Endometrial microvascular endothelial cells (primary cell): Measurements from ENCODE around the gene MMP7. TPM values are rescaled to one million over a fixed set of nuclear protein-coding genes. Genes with fewer than 3 reads are reported as not detected.

ENCODE experiments used
- in situ Hi-C: cut with HindIII; loops from 2 replicates; pipeline ENCODE4 v1.10.0; 2017; ENCODE audit warnings: low sequenced_read_pairs, low pct_unique_long_range_greater_than_20kb; ENCODE audit errors: inconsistent ontology term
- total RNA-seq: library from RNA; depleted of rRNA; stranded (reverse); fragments of >200 nt; gene quantifications from one replicate; pipeline ENCODE4 v1.2.3, GENCODE V29; 2015; ENCODE audit errors: inconsistent ontology term

MMP7 gene
- total RNA-seq, 1 donor from 2014 or later, result not detected

DNA sequence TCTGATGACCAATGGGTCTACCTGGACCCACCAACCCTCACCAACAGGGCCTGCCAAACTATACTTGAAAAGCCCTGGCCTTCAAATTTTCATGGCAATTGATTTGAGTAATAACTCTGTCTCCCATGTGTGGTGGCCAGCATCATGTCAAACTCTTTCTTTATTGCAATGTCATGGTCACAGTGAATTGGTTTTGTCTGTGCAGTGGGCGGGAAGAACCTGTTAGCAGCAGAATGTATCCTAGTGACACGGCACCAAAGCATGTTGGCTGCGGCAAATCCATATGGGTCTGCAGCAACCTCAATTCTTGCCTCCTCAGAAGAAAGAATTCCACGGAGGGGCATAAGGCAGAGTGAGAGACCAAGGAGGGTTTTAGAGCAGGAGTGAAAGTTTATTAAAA, 58.4 kb downstream of the MMP7 start:
- in situ Hi-C loops, result no loop called here

DNA sequence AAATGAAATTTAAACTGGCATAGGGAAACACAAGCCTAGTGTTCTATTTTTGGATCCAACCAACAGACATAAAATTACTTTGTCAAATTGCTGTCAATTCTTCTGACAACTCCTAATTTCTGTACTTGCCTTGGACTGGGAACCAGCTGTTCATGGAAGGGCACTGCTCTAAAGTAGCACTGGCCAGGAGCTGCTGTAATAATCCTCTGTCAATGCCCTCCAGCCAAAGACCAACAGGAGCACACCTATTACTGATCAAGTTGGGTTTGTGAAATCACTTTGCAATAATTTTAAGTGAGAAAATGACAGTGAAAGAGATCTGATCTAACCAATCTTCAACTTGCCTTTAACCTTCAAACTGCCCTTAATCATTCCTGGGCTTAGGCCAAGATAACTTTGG, 59.1 kb downstream of the MMP7 start:
- in situ Hi-C loops, result no loop called here

Other genes starting within 250 kb of the MMP7 start
- gene BIRC3, start 213.3 kb downstream of the MMP7 start, total RNA-seq, result 6.4 TPM
- 48.8 TPM for gene BIRC2, start 183.5 kb downstream of the MMP7 start, total RNA-seq
- 200 TPM for gene TMEM123, start 78.0 kb downstream of the MMP7 start, total RNA-seq
- gene MMP20, start 94.6 kb upstream of the MMP7 start, total RNA-seq, result not detected
- gene MMP27, start 175.0 kb upstream of the MMP7 start, total RNA-seq, result not detected
- gene MMP8, start 194.2 kb upstream of the MMP7 start, total RNA-seq, result not detected
- 5.4 TPM for gene MMP10, start 249.9 kb upstream of the MMP7 start, total RNA-seq